Activated T-helper 1 cell treated with Interleukin-2 at 50 U/mL for 16 hours (primary cell): Measurements from ENCODE around the gene NEK1.

Experiments
- DNase-seq: peaks from one replicate; pipeline ENCODE4 v3.0.0-alpha.2; 2020; ENCODE audit warnings: low read depth

The NEK1 gene

GRCh38 chr4:169366821-169367220 lies 245.6 kb downstream of the NEK1 start:
- DNase-seq: no peak

- no peak for DNase-seq
Observed at GRCh38 chr4:169362607-169363006, 249.8 kb downstream of the NEK1 start.

GRCh38 chr4:169361756-169362155 lies 250.6 kb downstream of the NEK1 start:
- DNase-seq: no peak

DNA sequence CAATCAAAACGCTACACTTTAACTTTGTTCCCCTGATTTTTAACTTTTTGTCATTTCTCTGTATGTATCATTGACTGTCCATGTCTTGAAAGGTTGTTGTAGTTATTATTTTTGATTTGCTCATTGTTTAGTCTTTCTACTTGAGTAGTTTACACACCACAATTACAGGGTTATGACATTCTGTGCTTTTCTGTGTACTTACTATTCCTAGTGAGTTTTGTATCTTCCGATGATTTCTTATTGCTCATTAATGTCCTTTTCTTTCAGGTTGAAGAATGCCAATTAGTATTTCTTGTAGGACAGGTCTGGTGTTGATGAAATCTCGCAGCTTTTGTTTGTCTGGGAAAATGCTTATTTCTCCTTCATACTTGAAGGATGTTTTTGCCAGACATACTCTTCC lies 252.4 kb downstream of the NEK1 start:
- no peak for DNase-seq

- no peak for DNase-seq
Observed at GRCh38 chr4:169352360-169352759, 260.0 kb downstream of the NEK1 start.

- no peak for DNase-seq
Observed at GRCh38 chr4:169351872-169352271, 260.5 kb downstream of the NEK1 start.

DNA sequence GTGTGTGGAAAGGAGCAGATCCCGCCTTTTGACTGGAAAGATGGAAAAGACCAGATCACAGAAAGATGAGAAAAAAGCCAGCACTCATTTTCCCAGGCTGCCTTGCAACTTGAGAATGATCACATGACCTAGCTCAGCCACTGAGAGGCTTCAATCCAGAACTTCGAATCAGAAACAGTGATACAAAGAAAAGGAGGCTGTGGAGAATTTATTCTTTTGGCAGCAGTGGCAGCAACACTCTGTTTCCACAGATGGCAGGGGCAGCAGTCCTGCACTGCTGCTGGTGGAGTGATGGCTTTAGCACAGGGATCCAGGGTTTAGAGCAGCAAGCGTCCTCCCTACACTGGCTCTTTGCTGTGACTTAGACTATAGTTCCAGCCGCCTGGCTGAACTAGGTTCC lies 263.8 kb downstream of the NEK1 start:
- no peak for DNase-seq

GRCh38 chr4:169346840-169347239 lies 265.5 kb downstream of the NEK1 start:
- DNase-seq: no peak

DNA sequence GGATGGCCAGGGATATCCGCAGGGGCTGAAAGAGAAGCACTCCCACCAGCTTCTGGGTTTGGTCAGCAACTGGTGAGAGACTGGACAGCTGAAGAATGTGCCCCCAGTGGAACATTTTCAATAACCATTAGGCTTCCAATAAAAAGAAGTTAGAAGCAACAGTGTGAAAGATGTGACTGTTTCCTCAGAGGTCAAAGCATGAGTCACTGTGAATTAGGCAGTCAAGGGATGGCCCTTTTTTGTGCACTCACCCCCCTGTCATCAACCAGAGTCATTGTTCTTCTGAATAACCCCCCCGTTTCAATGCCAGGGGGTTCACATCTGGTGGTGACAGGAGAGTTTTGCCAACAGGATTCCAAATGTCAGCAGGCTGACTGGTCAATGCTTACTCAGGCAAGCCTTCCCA lies 267.1 kb downstream of the NEK1 start:
- DNase-seq: no peak
